ENCODE data around the gene MAGI1.

MAGI1 gene

GRCh38 chr3:65958216-65958615, 80.5 kb downstream of the MAGI1 start:
- Histone ChIP-seq H3K4me2 (ENCODE audit: low read depth, low read length, poor library complexity, severe bottlenecking) (no peak overlapping the region), H3K79me2 (ENCODE audit: insufficient read depth, low read length) (no peaks in the 10 kb centered on the region), H4K20me1 (ENCODE audit: low read depth, low read length) (no peaks in the 10 kb centered on the region), H2AFZ (ENCODE audit: low read depth, low read length, severe bottlenecking) (no peak overlapping the region), H3K36me3 (ENCODE audit: low read length) (no peaks in the 10 kb centered on the region), H3K9me3 (ENCODE audit: insufficient read depth, low read length) (no peaks in the 10 kb centered on the region), H3F3A (ENCODE audit: insufficient read depth) (no peaks in the 10 kb centered on the region), H3K27ac (ENCODE audit: low read depth, low read length) (no peak overlapping the region), H3K9me2 (replicated peaks; ENCODE audit: insufficient read depth, low read length) (no peaks in the 10 kb centered on the region), H3K9ac (ENCODE audit: low read length) (no peak overlapping the region), H3K4me3 (ENCODE audit: insufficient read depth, low read length, poor library complexity, severe bottlenecking) (no peak overlapping the region), H3K27me3 (ENCODE audit: low read length) (no peaks in the 10 kb centered on the region)
- TF ChIP-seq CTCF (IDR thresholded peaks at IDR 0.05; ENCODE audit: insufficient read depth, low read length, poor library complexity, severe bottlenecking) (no peak), EZH2phosphoT487 (conservative IDR thresholded peaks at IDR 0.05; ENCODE audit: low read length) (no peak)

GRCh38 chr3:65955792-65956477, 82.8 kb downstream of the MAGI1 start:
- H3F3A ChIP-seq (ENCODE audit: insufficient read depth), result no peaks in the 10 kb centered on the region
- no peaks in the 10 kb centered on the region for H3K36me3 ChIP-seq (ENCODE audit: low read length)
- TF ChIP-seq EZH2phosphoT487 (conservative IDR thresholded peaks at IDR 0.05; ENCODE audit: low read length) (no peak), CTCF (IDR thresholded peaks at IDR 0.05; ENCODE audit: insufficient read depth, low read length, poor library complexity, severe bottlenecking) (no peak)
- H3K9me3 ChIP-seq (ENCODE audit: insufficient read depth, low read length), result no peaks in the 10 kb centered on the region
- H3K27ac ChIP-seq (ENCODE audit: low read depth, low read length), result no peak overlapping the region
- no peak overlapping the region for H2AFZ ChIP-seq (ENCODE audit: low read depth, low read length, severe bottlenecking)
- H3K9ac ChIP-seq (ENCODE audit: low read length), result no peak overlapping the region
- H3K4me2 ChIP-seq (ENCODE audit: low read depth, low read length, poor library complexity, severe bottlenecking), result no peak overlapping the region
- H3K79me2 ChIP-seq (ENCODE audit: insufficient read depth, low read length), result no peaks in the 10 kb centered on the region
- no peaks in the 10 kb centered on the region for H4K20me1 ChIP-seq (ENCODE audit: low read depth, low read length)
- no peak overlapping the region for H3K4me3 ChIP-seq (ENCODE audit: insufficient read depth, low read length, poor library complexity, severe bottlenecking)
- H3K9me2 ChIP-seq (replicated peaks; ENCODE audit: insufficient read depth, low read length), result no peaks in the 10 kb centered on the region
- H3K27me3 ChIP-seq (ENCODE audit: low read length), result no peaks in the 10 kb centered on the region

- Histone ChIP-seq H3K36me3 (ENCODE audit: low read length) (no peaks in the 10 kb centered on the region), H3K9me2 (replicated peaks; ENCODE audit: insufficient read depth, low read length) (no peaks in the 10 kb centered on the region), H3K4me2 (ENCODE audit: low read depth, low read length, poor library complexity, severe bottlenecking) (no peak overlapping the region), H3K4me3 (ENCODE audit: insufficient read depth, low read length, poor library complexity, severe bottlenecking) (no peak overlapping the region), H3F3A (ENCODE audit: insufficient read depth) (no peaks in the 10 kb centered on the region), H2AFZ (ENCODE audit: low read depth, low read length, severe bottlenecking) (no peak overlapping the region), H3K79me2 (ENCODE audit: insufficient read depth, low read length) (no peaks in the 10 kb centered on the region), H4K20me1 (ENCODE audit: low read depth, low read length) (no peaks in the 10 kb centered on the region), H3K9ac (ENCODE audit: low read length) (no peak overlapping the region), H3K27me3 (ENCODE audit: low read length) (no peaks in the 10 kb centered on the region), H3K27ac (ENCODE audit: low read depth, low read length) (no peak overlapping the region), H3K9me3 (ENCODE audit: insufficient read depth, low read length) (no peaks in the 10 kb centered on the region)
- TF ChIP-seq CTCF (IDR thresholded peaks at IDR 0.05; ENCODE audit: insufficient read depth, low read length, poor library complexity, severe bottlenecking) (no peak), EZH2phosphoT487 (conservative IDR thresholded peaks at IDR 0.05; ENCODE audit: low read length) (no peak)
These were observed 84.6 kb downstream of the MAGI1 start for GRCh38 chr3:65953881-65954733.
